CD4-positive, alpha-beta memory T cell (primary cell): ENCODE results near the gene OAT. TPM values are rescaled to one million over a fixed set of nuclear protein-coding genes. Genes with fewer than 3 reads are reported as not detected.

Experiments used
- CTCF ChIA-PET: fragments of 350-600 bp; sonication (Branson Sonifier 250); formaldehyde crosslinking; loops from one replicate; lab custom pipeline; 2021; ENCODE audit warnings: inconsistent platforms; ENCODE audit not compliant: partially characterized antibody; lab: Charles Lee
- POLR2A ChIA-PET: fragments of 350-600 bp; sonication (Branson Sonifier 250); formaldehyde crosslinking; loops from one replicate; lab custom pipeline; 2021; ENCODE audit not compliant: partially characterized antibody; lab: Charles Lee
- DNase-seq, 5 donors: peaks; one replicate each; pipeline versions ENCODE4 v3.0.0 to v3.0.0-alpha.2; 2020 to 2022; ENCODE audit warnings: mixed read lengths in 1 of 5
- H3K27ac ChIP-seq: one replicate; pipeline ENCODE4 v1.7.0; 2013; ENCODE audit warnings: low read depth, low read length
- H3K27me3 ChIP-seq: 2 replicates; pipeline ENCODE4 v1.7.0; 2013; ENCODE audit warnings: mild to moderate bottlenecking, low read length, moderate library complexity; ENCODE audit not compliant: insufficient read depth
- H3K36me3 ChIP-seq: 2 replicates; pipeline ENCODE4 v1.7.0; 2013; ENCODE audit warnings: mild to moderate bottlenecking, low read length, moderate library complexity; ENCODE audit not compliant: insufficient read depth
- H3K4me1 ChIP-seq: 2 replicates; pipeline ENCODE4 v1.7.0; 2013; ENCODE audit warnings: mild to moderate bottlenecking, low read length, moderate library complexity; ENCODE audit not compliant: insufficient read depth
- H3K4me3 ChIP-seq, 2 donors: one replicate each; pipeline ENCODE4 v1.7.0; 2013; ENCODE audit warnings: low read length in 2 of 2, mild to moderate bottlenecking in 1 of 2
- H3K9me3 ChIP-seq, 2 donors: one replicate each; pipeline ENCODE4 v1.7.0; 2013; ENCODE audit warnings: low read length in 2 of 2, control low read depth in 1 of 2; ENCODE audit not compliant: control insufficient read depth in 1 of 2
- H3K27ac Mint-ChIP-seq, 7 donors: one replicate each; pipeline ENCODE4 v1.8.0; 2020 to 2021; ENCODE audit warnings: mixed read lengths in 7 of 7, mild to moderate bottlenecking in 6 of 7, inconsistent platforms in 3 of 7, moderate library complexity in 3 of 7
- H3K27me3 Mint-ChIP-seq, 2 donors: one replicate each; pipeline ENCODE4 v1.8.0; 2020 to 2021; ENCODE audit warnings: mixed read lengths in 2 of 2
- H3K36me3 Mint-ChIP-seq, 2 donors: one replicate each; pipeline ENCODE4 v1.8.0; 2020 to 2021; ENCODE audit warnings: mixed read lengths in 2 of 2, inconsistent platforms in 1 of 2, mild to moderate bottlenecking in 1 of 2
- H3K4me1 Mint-ChIP-seq, 4 donors: one replicate each; pipeline ENCODE4 v1.8.0; 2020 to 2021; ENCODE audit warnings: mixed read lengths in 4 of 4, mild to moderate bottlenecking in 1 of 4
- H3K4me3 Mint-ChIP-seq, 8 donors: one replicate each; pipeline ENCODE4 v1.8.0; 2020 to 2021; ENCODE audit warnings: mixed read lengths in 8 of 8, mild to moderate bottlenecking in 7 of 8, moderate library complexity in 6 of 8, inconsistent platforms in 3 of 8
- H3K9me3 Mint-ChIP-seq, 8 donors: one replicate each; pipeline ENCODE4 v1.8.0; 2020 to 2021; ENCODE audit warnings: mixed read lengths in 8 of 8, mild to moderate bottlenecking in 5 of 8, inconsistent platforms in 3 of 8, moderate library complexity in 1 of 8
- intact Hi-C: fragments of 100-400 bp; cut with micrococcal nuclease; formaldehyde crosslinking; loops from one replicate; pipeline ENCODE4 v1.15.1; 2023
- polyA plus RNA-seq, 2 donors: library from polyadenylated mRNA; unstranded; fragments of 300-500 nt; fragmentation: Illumina TruSeq; gene quantifications; one replicate each; pipeline ENCODE4 v1.2.3, GENCODE V29; 2021
- total RNA-seq, 2 experiments: library from RNA; stranded (reverse); gene quantifications; one replicate each; pipeline ENCODE4 v1.2.3, GENCODE V29; 2021

Gene OAT
- total and polyA plus RNA-seq, 4 experiments from 2014 or later, result 34.8 to 80.4 (median 51.0) TPM

GRCh38 chr10:124386186-124387077 is 32.3 kb downstream of the OAT start:
- no peak overlapping the region for H3K27ac ChIP-seq
- H3K9me3 ChIP-seq, result no peaks in the 10 kb centered on the region
- H3K36me3 ChIP-seq, result no peaks in the 10 kb centered on the region
- Mint-ChIP-seq H3K4me3 (no peak overlapping the region), H3K9me3 (no peaks in the 10 kb centered on the region), H3K27me3 (peaks cover 11 to 14% of the 10 kb centered on the region in 2 donors), H3K27ac (no peak overlapping the region), H3K4me1 (peaks cover 0 to 5% (median 2%) of the 10 kb centered on the region in 4 donors), H3K36me3 (no peaks in the 10 kb centered on the region)
- H3K4me1 ChIP-seq, result peaks cover 11% of the 10 kb centered on the region
- ChIA-PET POLR2A (no interaction called here), CTCF (interaction anchor here (9.4 kb wide), 1 partner anchor 391 kb away, joined by 296 read pairs; no protein-coding TSS in a partner anchor)
- no peak for DNase-seq
- intact Hi-C loops, result no loop called here
- peaks cover 3% of the 10 kb centered on the region for H3K27me3 ChIP-seq
- H3K4me3 ChIP-seq, result no peak overlapping the region

GRCh38 chr10:124385627-124386185 is 33.0 kb downstream of the OAT start:
- Mint-ChIP-seq H3K9me3 (no peaks in the 10 kb centered on the region), H3K4me3 (no peak overlapping the region), H3K27me3 (peaks cover 16 to 21% of the 10 kb centered on the region in 2 donors), H3K4me1 (peaks cover 0 to 5% (median 2%) of the 10 kb centered on the region in 4 donors), H3K27ac (no peak overlapping the region), H3K36me3 (no peaks in the 10 kb centered on the region)
- no peak for DNase-seq
- Histone ChIP-seq H3K27ac (no peak overlapping the region), H3K9me3 (no peaks in the 10 kb centered on the region), H3K27me3 (peaks cover 11% of the 10 kb centered on the region), H3K36me3 (no peaks in the 10 kb centered on the region), H3K4me1 (peaks cover 11% of the 10 kb centered on the region), H3K4me3 (no peak overlapping the region)
- CTCF ChIA-PET, result interaction anchor here (1.0 to 9.4 kb wide), 2 partner anchors 390 to 391 kb away, joined by 6 to 296 read pairs; no protein-coding TSS in a partner anchor
- POLR2A ChIA-PET, result no interaction called here
- intact Hi-C loops, result no loop called here

GRCh38 chr10:124384591-124385190 is 34.0 kb downstream of the OAT start:
- Mint-ChIP-seq H3K9me3 (no peaks in the 10 kb centered on the region), H3K36me3 (no peaks in the 10 kb centered on the region), H3K4me1 (peaks cover 0 to 4% (median 2%) of the 10 kb centered on the region in 4 donors), H3K4me3 (no peak overlapping the region), H3K27me3 (peaks cover 24 to 26% of the 10 kb centered on the region in 2 donors), H3K27ac (peak overlapping the region in 1 of 7 donors; percentile 14)
- peaks cover 20% of the 10 kb centered on the region for H3K27me3 ChIP-seq
- H3K4me3 ChIP-seq, result no peak overlapping the region
- no peak overlapping the region for H3K27ac ChIP-seq
- H3K9me3 ChIP-seq, result no peaks in the 10 kb centered on the region
- H3K4me1 ChIP-seq, result peaks cover 10% of the 10 kb centered on the region
- intact Hi-C loops, result no loop called here
- POLR2A ChIA-PET, result no interaction called here
- CTCF ChIA-PET, result interaction anchor here (1.0 to 2.4 kb wide), 2 partner anchors 389 to 390 kb away, joined by 6 to 15 read pairs; no protein-coding TSS in a partner anchor
- H3K36me3 ChIP-seq, result no peaks in the 10 kb centered on the region
- DNase-seq, result no peak

- Mint-ChIP-seq H3K4me1 (peaks cover 0 to 4% (median under 1%) of the 10 kb centered on the region in 4 donors), H3K27me3 (peaks cover 24 to 26% of the 10 kb centered on the region in 2 donors), H3K27ac (no peak overlapping the region), H3K4me3 (no peak overlapping the region), H3K9me3 (no peaks in the 10 kb centered on the region), H3K36me3 (no peaks in the 10 kb centered on the region)
- H3K27me3 ChIP-seq, result peaks cover 21% of the 10 kb centered on the region
- POLR2A ChIA-PET, result no interaction called here
- intact Hi-C loops, result no loop called here
- no peak overlapping the region for H3K27ac ChIP-seq
- no peak for DNase-seq
- H3K36me3 ChIP-seq, result no peaks in the 10 kb centered on the region
- CTCF ChIA-PET, result interaction anchor here (2.4 kb wide), 1 partner anchor 389 kb away, joined by 15 read pairs; no protein-coding TSS in a partner anchor
- H3K4me1 ChIP-seq, result peaks cover 5% of the 10 kb centered on the region
- H3K9me3 ChIP-seq, result no peaks in the 10 kb centered on the region
- H3K4me3 ChIP-seq, result no peak overlapping the region
Observed at GRCh38 chr10:124384172-124384571, 34.6 kb downstream of the OAT start.

GRCh38 chr10:124383496-124383895 is 35.2 kb downstream of the OAT start:
- H3K36me3 ChIP-seq, result no peaks in the 10 kb centered on the region

GRCh38 chr10:124381011-124381611 is 37.6 kb downstream of the OAT start:
- DNase-seq, result no peak
- Mint-ChIP-seq H3K4me1 (peaks cover 0 to 2% (median 0%) of the 10 kb centered on the region in 4 donors), H3K27me3 (peaks cover 35 to 44% of the 10 kb centered on the region in 2 donors), H3K27ac (no peak overlapping the region), H3K36me3 (no peaks in the 10 kb centered on the region), H3K4me3 (no peak overlapping the region), H3K9me3 (no peaks in the 10 kb centered on the region)
- Histone ChIP-seq H3K27ac (no peak overlapping the region), H3K4me3 (no peak overlapping the region), H3K36me3 (no peaks in the 10 kb centered on the region), H3K4me1 (no peaks in the 10 kb centered on the region), H3K9me3 (no peaks in the 10 kb centered on the region), H3K27me3 (peaks cover 26% of the 10 kb centered on the region)
- intact Hi-C loops, result no loop called here
- ChIA-PET POLR2A (no interaction called here), CTCF (interaction anchor here (0.9 to 3.3 kb wide), 3 partner anchors 8 to 386 kb away, joined by 3 to 23 read pairs (median 6); no protein-coding TSS in a partner anchor)

More at GRCh38 chr10:124383496-124383895, 35.2 kb downstream of the OAT start:
- Mint-ChIP-seq H3K4me1 (peaks cover 0 to 4% (median under 1%) of the 10 kb centered on the region in 4 donors), H3K4me3 (no peak overlapping the region), H3K9me3 (no peaks in the 10 kb centered on the region), H3K27me3 (peaks cover 27 to 31% of the 10 kb centered on the region in 2 donors), H3K27ac (no peak overlapping the region), H3K36me3 (no peaks in the 10 kb centered on the region)
- Histone ChIP-seq H3K9me3 (no peaks in the 10 kb centered on the region), H3K27me3 (peaks cover 26% of the 10 kb centered on the region), H3K27ac (no peak overlapping the region), H3K4me1 (peaks cover 1% of the 10 kb centered on the region), H3K4me3 (no peak overlapping the region)
- POLR2A ChIA-PET, result no interaction called here
- intact Hi-C loops, result no loop called here
- CTCF ChIA-PET, result interaction anchor here (0.7 to 2.4 kb wide), 2 partner anchors 35 to 388 kb away, joined by 3 to 15 read pairs; no protein-coding TSS in a partner anchor
- no peak for DNase-seq
